Measurements from ENCODE around the gene PFAS.

DNA sequence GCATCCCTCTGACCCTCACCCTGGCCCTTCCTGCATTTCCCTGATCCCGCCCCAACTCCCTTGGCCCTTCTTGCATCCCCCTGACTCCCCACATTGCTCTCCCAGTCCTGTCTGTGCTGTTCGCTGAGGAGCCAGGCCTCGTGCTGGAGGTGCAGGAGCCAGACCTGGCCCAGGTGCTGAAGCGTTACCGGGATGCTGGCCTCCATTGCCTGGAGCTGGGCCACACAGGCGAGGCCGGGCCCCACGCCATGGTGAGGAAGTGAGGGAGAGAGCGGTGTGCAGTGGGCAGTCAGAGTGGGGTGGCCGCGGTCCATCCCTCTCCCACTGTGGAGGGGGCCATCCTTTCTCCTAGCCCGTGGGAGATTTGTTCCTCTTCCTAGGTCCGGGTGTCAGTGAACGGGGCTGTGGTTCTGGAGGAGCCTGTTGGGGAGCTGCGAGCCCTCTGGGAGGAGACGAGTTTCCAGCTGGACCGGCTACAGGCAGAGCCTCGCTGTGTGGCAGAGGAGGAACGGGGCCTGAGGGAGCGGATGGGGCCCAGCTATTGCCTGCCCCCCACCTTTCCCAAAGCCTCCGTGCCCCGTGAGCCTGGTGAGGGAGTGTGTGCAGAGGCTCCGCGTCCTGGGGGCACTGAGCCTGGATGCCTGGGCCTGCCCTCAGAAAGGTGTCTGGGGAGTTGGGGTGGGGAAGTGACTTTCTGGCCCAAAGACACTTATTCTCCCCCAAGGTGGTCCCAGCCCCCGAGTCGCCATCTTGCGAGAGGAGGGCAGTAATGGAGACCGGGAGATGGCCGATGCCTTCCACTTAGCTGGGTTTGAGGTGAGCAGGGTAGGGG lies 17.8 kb downstream of the PFAS start:
- no peak for TF ChIP-seq POLR2A (IDR thresholded peaks at IDR 0.05; ENCODE audit: low read depth, low read length)
- TF ChIP-seq POLR2AphosphoS5 (IDR thresholded peaks at IDR 0.05; ENCODE audit: low read depth, low read length), result no peak
- TF ChIP-seq TAF1 (IDR thresholded peaks at IDR 0.05; ENCODE audit: borderline replicate concordance, low read depth, low read length), result no peak

Measured in GM12892 (cell line).